OCI-LY3 (cell line): ENCODE data around the gene HEXB.

Experiments used
- H2AFZ ChIP-seq: fragments of 200-600, 300-600 bp; shearing (Covaris generic); 2 replicates; pipeline ENCODE4 v1.6.0; 2014; ENCODE audit warnings: antibody characterized with exemption, low read depth, low read length
- H3K27ac ChIP-seq: fragments of 200-600, 300-600 bp; sonication (generic); 2 replicates; pipeline ENCODE4 v1.5.1; 2014; ENCODE audit warnings: mild to moderate bottlenecking, low read length, moderate library complexity, mixed read lengths
- H3K27me3 ChIP-seq: fragments of 200-600, 300-600 bp; sonication (generic); 2 replicates; pipeline ENCODE4 v1.6.1; 2014; ENCODE audit warnings: low read depth, low read length, mixed read lengths
- H3K36me3 ChIP-seq: fragments of 200-600, 300-600 bp; sonication (generic); replicated peaks from 2 replicates; pipeline ENCODE3; 2014; ENCODE audit warnings: low read depth, low read length, mixed read lengths
- H3K4me1 ChIP-seq: fragments of 300-600, 200-600 bp; sonication (generic); 2 replicates; pipeline ENCODE4 v1.6.1; 2014; ENCODE audit warnings: low read length, mixed read lengths
- H3K4me2 ChIP-seq: fragments of 200-600, 300-600 bp; sonication (generic); 2 replicates; pipeline ENCODE4 v1.6.1; 2014; ENCODE audit warnings: low read length, mixed read lengths
- H3K4me3 ChIP-seq: fragments of 300-600, 200-600 bp; sonication (generic); 2 replicates; pipeline ENCODE4 v1.5.1; 2014; ENCODE audit warnings: antibody characterized with exemption, mild to moderate bottlenecking, low read length, moderate library complexity
- H3K79me2 ChIP-seq: fragments of 300-600, 200-600 bp; shearing (Covaris generic); 2 replicates; pipeline ENCODE4 v1.6.1; 2014; ENCODE audit warnings: mild to moderate bottlenecking, low read length, mixed read lengths
- H3K9ac ChIP-seq: fragments of 300-600, 200-600 bp; shearing (Covaris generic); 2 replicates; pipeline ENCODE4 v1.6.0; 2014; ENCODE audit warnings: mild to moderate bottlenecking, low read length, moderate library complexity
- H3K9me3 ChIP-seq: fragments of 200-600, 300-600 bp; shearing (Covaris generic); 2 replicates; pipeline ENCODE4 v1.6.1; 2014; ENCODE audit warnings: low read length, mixed read lengths; ENCODE audit not compliant: insufficient read depth
- H4K20me1 ChIP-seq: fragments of 200-600, 300-600 bp; sonication (generic); 2 replicates; pipeline ENCODE4 v1.6.1; 2016; ENCODE audit warnings: low read length, mixed read lengths; ENCODE audit not compliant: insufficient read depth
- EZH2phosphoT487 ChIP-seq: fragments of 200-600 bp; shearing (Covaris generic); IDR thresholded peaks from 2 replicates; pipeline ENCODE4 v1.6.1; 2018; ENCODE audit warnings: antibody characterized with exemption, mixed run types, low read depth
- TF ChIP-seq, protein P1 (sequence below): fragments of 200-600, 300-600 bp; sonication (generic); IDR thresholded peaks from 2 replicates; pipeline ENCODE4 v1.5.1; 2014; ENCODE audit warnings: antibody characterized with exemption, low read length, low read depth

HEXB gene

DNA sequence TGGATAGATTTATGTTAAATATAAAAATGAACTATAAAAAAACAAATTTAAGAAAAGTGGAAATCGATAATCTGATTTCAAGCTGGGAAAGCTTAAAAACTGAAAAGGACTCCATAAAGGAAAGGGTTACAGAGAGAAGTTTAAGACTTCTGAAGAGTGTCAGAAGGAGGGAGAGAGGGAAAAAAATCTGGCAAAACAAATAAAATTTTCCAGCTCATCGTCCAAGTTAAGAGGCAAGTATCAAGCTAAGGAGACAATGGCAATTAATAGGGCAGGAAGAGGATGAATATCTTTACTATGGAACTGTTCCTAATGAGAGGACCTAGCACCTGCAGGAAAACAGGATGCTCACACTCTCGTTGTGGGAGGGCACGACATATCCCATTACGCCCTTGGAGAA, 20.5 kb upstream of the HEXB start:
- no peaks in the 10 kb centered on the region for H3K4me1 ChIP-seq
- H3K79me2 ChIP-seq: no peaks in the 10 kb centered on the region
- H3K9me3 ChIP-seq: no peaks in the 10 kb centered on the region
- no peaks in the 10 kb centered on the region for H4K20me1 ChIP-seq
- no peak overlapping the region for H3K9ac ChIP-seq
- no peak overlapping the region for H3K4me3 ChIP-seq
- H3K36me3 ChIP-seq: no peaks in the 10 kb centered on the region
- H2AFZ ChIP-seq: no peak overlapping the region
- H3K27me3 ChIP-seq: no peaks in the 10 kb centered on the region
- H3K27ac ChIP-seq: no peak overlapping the region
- no peak overlapping the region for H3K4me2 ChIP-seq
- TF ChIP-seq, protein P1, sequence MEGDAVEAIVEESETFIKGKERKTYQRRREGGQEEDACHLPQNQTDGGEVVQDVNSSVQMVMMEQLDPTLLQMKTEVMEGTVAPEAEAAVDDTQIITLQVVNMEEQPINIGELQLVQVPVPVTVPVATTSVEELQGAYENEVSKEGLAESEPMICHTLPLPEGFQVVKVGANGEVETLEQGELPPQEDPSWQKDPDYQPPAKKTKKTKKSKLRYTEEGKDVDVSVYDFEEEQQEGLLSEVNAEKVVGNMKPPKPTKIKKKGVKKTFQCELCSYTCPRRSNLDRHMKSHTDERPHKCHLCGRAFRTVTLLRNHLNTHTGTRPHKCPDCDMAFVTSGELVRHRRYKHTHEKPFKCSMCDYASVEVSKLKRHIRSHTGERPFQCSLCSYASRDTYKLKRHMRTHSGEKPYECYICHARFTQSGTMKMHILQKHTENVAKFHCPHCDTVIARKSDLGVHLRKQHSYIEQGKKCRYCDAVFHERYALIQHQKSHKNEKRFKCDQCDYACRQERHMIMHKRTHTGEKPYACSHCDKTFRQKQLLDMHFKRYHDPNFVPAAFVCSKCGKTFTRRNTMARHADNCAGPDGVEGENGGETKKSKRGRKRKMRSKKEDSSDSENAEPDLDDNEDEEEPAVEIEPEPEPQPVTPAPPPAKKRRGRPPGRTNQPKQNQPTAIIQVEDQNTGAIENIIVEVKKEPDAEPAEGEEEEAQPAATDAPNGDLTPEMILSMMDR: no peak
- no peak for TF ChIP-seq EZH2phosphoT487

DNA sequence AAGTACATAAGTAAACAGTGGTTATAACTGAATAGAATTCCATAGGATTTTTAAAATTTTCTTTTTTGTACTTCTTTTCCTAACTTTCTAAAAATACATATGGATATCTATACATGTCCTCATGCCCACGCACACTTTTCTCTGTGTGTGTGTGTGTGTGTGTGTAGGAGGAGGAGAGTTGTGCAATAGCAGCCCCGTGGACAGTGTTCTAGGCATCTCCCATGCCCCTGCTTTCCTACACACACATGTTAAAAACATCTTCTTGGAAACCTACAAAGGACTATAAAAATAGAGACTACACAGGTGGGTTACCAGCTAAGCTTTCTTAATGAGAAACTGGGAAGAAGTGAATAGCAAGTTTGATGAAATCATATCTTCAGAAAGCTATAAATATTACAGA, 19.8 kb upstream of the HEXB start:
- Histone ChIP-seq H3K79me2 (no peaks in the 10 kb centered on the region), H4K20me1 (no peaks in the 10 kb centered on the region), H3K9ac (no peak overlapping the region), H3K27me3 (no peaks in the 10 kb centered on the region), H2AFZ (no peak overlapping the region), H3K4me1 (no peaks in the 10 kb centered on the region), H3K4me2 (no peak overlapping the region), H3K36me3 (no peaks in the 10 kb centered on the region), H3K4me3 (no peak overlapping the region), H3K9me3 (no peaks in the 10 kb centered on the region), H3K27ac (no peak overlapping the region)
- TF ChIP-seq, protein P1: no peak
- no peak for TF ChIP-seq EZH2phosphoT487

DNA sequence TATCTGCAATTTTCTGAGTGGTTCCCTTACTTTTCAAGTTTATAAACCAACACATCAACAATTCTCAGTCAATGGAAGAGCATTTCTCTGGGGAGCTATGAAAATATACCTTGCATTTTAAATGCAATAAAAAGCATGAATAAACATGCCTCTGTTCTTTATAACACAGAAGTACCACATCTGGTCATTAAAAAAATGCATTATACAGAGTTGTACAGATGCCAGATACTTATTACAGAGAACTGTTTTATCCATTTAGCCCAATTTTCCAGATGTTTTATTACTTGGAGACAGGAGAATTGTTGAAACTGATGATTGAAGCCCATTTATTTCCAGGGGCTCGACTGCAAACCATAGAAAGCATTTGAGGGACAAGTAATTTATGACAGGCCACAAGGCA, 19.2 kb upstream of the HEXB start:
- Histone ChIP-seq H3K9me3 (no peaks in the 10 kb centered on the region), H3K36me3 (no peaks in the 10 kb centered on the region), H4K20me1 (no peaks in the 10 kb centered on the region), H3K27me3 (no peaks in the 10 kb centered on the region), H3K27ac (no peak overlapping the region), H3K79me2 (no peaks in the 10 kb centered on the region), H3K9ac (no peak overlapping the region), H3K4me2 (no peak overlapping the region), H2AFZ (no peak overlapping the region), H3K4me3 (no peak overlapping the region), H3K4me1 (no peaks in the 10 kb centered on the region)
- TF ChIP-seq EZH2phosphoT487: no peak
- TF ChIP-seq, protein P1: no peak

DNA sequence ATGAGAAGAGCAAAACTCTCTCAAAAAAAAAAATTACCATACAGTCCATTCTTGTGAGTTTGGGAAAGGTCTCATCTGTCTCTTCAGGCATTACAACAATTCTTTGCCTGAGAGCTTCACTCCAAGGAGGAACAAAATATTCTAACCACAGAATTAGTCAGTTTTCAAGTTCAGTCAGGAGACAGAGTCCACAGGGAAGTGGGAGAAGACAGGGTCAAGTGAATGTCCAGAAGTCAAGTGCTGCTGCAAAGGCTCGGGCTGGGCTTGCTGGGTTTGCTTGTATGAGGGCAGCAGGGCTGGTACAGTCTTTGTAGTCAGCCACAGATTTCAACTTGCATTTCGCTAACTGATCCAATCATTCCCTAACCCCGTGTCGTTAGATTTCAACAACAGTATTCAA, 17.6 kb upstream of the HEXB start:
- H3K79me2 ChIP-seq: no peaks in the 10 kb centered on the region
- H2AFZ ChIP-seq: no peak overlapping the region
- H3K36me3 ChIP-seq: no peaks in the 10 kb centered on the region
- H3K4me1 ChIP-seq: no peaks in the 10 kb centered on the region
- H4K20me1 ChIP-seq: no peaks in the 10 kb centered on the region
- no peak overlapping the region for H3K4me3 ChIP-seq
- TF ChIP-seq EZH2phosphoT487: no peak
- TF ChIP-seq, protein P1: no peak
- H3K27me3 ChIP-seq: no peaks in the 10 kb centered on the region
- H3K4me2 ChIP-seq: no peak overlapping the region
- no peaks in the 10 kb centered on the region for H3K9me3 ChIP-seq
- H3K27ac ChIP-seq: no peak overlapping the region
- H3K9ac ChIP-seq: no peak overlapping the region
